Measurements from ENCODE around the gene ABL1. TPM values are rescaled to one million over a fixed set of nuclear protein-coding genes. Genes with fewer than 3 reads are reported as not detected.

Gene ABL1
- polyA plus RNA-seq, 1 of the 3 experiments (the other 2 are of a cell fraction): 24.6 TPM

DNA sequence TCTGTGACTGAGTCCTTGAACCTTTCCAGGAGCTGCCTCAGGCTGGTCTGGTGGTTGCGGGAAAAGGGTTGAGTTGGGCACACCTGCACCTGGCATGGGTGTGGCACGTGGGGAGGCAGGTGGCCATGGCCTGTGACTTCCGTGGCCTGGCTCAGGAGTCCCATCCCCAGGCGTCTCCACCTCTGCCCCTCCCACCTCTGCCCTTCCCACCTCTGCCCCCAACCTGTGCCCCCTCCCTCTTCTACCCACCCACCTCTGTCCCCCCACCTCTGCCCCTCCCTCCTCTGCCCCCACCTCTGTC is 63.4 kb downstream of the ABL1 start:
- 23% methylated on average over 2 of the region's 4 CpGs for WGBS (ENCODE audit: low lambda C conversion rate)
- H4K20me1 ChIP-seq (ENCODE audit: insufficient read depth): peaks cover 12% of the 10 kb centered on the region; the same call in 1 of the 2 replicates
- H3K4me3 ChIP-seq (ENCODE audit: low read depth in 2 of 2, low read length in 1 of 2): no peak overlapping the region
- H3F3A ChIP-seq (replicated peaks; ENCODE audit: insufficient read depth): no peaks in the 10 kb centered on the region
- H3K27me3 ChIP-seq (ENCODE audit: insufficient read depth): no peaks in the 10 kb centered on the region
- no peak overlapping the region for H3K9ac ChIP-seq
- H2AFZ ChIP-seq (ENCODE audit: low read depth): no peak overlapping the region
- peaks cover 0 to 3% of the 10 kb centered on the region in 2 experiments; a peak in 1 of 4 replicates for H3K4me1 ChIP-seq (ENCODE audit: control insufficient read depth in 1 of 2, insufficient read depth in 2 of 2, low read depth in 1 of 2, low read length in 1 of 2)
- CTCF ChIA-PET: interaction anchor here (1.0 to 1.2 kb wide), 4 partner anchors 28 to 43 kb away, joined by 3 to 4 read pairs (median 4); no protein-coding TSS in a partner anchor
- H3K27ac ChIP-seq (ENCODE audit: low read depth in 2 of 2, low read length in 1 of 2): no peak overlapping the region
- H3K36me3 ChIP-seq (replicated peaks in 1 of 2; ENCODE audit: control insufficient read depth in 1 of 2, insufficient read depth in 2 of 2, low read length in 1 of 2): peaks cover under 1 to 9% of the 10 kb centered on the region in 2 experiments
- no peak overlapping the region for H3K4me2 ChIP-seq
- no peaks in the 10 kb centered on the region for H3K79me2 ChIP-seq (ENCODE audit: insufficient read depth)
- POLR2A ChIA-PET: no interaction called here
- no peak for DNase-seq
- TF ChIP-seq NFIC (IDR thresholded peaks at IDR 0.05; ENCODE audit: borderline replicate concordance): no peak
- TF ChIP-seq TEAD4 (IDR thresholded peaks at IDR 0.05; ENCODE audit: borderline replicate concordance, insufficient read depth): no peak
- H3K9me3 ChIP-seq: no peaks in the 10 kb centered on the region
- H3K9me2 ChIP-seq: no peaks in the 10 kb centered on the region

DNA sequence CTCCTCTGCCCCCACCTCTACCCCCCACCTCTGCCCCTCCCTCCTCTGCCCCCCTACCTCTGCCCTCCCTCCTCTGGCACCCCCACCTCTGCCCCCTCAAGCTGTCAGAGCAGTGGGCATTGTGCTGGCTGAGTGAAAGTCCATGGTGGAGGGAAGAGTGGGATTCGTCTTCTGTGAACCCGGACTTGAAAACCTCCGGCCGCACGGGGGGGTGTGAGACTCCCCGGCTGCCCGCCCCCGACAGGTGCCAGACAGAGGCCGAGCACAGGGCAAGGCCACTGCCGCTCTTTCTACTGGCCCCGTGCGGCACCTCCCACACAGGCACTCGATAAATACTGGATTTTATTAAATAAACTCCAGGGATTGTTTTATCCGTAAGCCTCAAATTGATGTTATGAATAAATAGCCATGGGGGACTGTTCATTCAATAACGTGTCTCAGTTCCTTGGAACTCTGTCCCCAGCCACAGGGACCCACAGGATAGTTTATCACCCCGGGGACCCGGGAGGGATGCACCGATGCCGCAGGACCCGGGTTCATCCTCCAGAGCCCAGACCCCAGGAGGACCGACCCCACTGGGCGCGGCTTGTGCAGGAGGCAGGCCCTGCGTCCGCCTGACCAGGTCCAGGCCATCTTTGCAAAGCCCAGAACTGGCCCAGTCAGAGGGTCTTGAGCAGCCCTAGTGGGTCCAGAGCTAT is 64.1 kb downstream of the ABL1 start:
- Histone ChIP-seq H3K27me3 (ENCODE audit: insufficient read depth) (no peaks in the 10 kb centered on the region), H3K9me2 (no peaks in the 10 kb centered on the region), H3K9me3 (no peaks in the 10 kb centered on the region), H3F3A (replicated peaks; ENCODE audit: insufficient read depth) (no peaks in the 10 kb centered on the region), H3K36me3 (replicated peaks in 1 of 2; ENCODE audit: control insufficient read depth in 1 of 2, insufficient read depth in 2 of 2, low read length in 1 of 2) (peaks cover 0 to 3% of the 10 kb centered on the region in 2 experiments), H3K4me2 (no peak overlapping the region), H2AFZ (ENCODE audit: low read depth) (no peak overlapping the region), H3K27ac (ENCODE audit: low read depth in 2 of 2, low read length in 1 of 2) (no peak overlapping the region), H3K9ac (no peak overlapping the region), H4K20me1 (ENCODE audit: insufficient read depth) (0 out of 2 replicates have a peak, but pooled peaks cover 7% of the 10 kb centered on the region), H3K79me2 (ENCODE audit: insufficient read depth) (no peaks in the 10 kb centered on the region), H3K4me3 (ENCODE audit: low read depth in 2 of 2, low read length in 1 of 2) (no peak overlapping the region), H3K4me1 (ENCODE audit: control insufficient read depth in 1 of 2, insufficient read depth in 2 of 2, low read depth in 1 of 2, low read length in 1 of 2) (peaks cover 0 to 3% of the 10 kb centered on the region in 2 experiments; a peak in 1 of 4 replicates)
- no peak for DNase-seq
- WGBS (ENCODE audit: low lambda C conversion rate): 31% methylated on average over 15 of the region's 25 CpGs
- TF ChIP-seq, protein P1, sequence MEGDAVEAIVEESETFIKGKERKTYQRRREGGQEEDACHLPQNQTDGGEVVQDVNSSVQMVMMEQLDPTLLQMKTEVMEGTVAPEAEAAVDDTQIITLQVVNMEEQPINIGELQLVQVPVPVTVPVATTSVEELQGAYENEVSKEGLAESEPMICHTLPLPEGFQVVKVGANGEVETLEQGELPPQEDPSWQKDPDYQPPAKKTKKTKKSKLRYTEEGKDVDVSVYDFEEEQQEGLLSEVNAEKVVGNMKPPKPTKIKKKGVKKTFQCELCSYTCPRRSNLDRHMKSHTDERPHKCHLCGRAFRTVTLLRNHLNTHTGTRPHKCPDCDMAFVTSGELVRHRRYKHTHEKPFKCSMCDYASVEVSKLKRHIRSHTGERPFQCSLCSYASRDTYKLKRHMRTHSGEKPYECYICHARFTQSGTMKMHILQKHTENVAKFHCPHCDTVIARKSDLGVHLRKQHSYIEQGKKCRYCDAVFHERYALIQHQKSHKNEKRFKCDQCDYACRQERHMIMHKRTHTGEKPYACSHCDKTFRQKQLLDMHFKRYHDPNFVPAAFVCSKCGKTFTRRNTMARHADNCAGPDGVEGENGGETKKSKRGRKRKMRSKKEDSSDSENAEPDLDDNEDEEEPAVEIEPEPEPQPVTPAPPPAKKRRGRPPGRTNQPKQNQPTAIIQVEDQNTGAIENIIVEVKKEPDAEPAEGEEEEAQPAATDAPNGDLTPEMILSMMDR (IDR thresholded peaks at IDR 0.05): no peak
- TF ChIP-seq TAF1 (IDR thresholded peaks at IDR 0.05; ENCODE audit: borderline replicate concordance, low read depth, low read length) (no peak), NFIC (IDR thresholded peaks at IDR 0.05; ENCODE audit: borderline replicate concordance) (no peak)
- TF ChIP-seq, protein P2, sequence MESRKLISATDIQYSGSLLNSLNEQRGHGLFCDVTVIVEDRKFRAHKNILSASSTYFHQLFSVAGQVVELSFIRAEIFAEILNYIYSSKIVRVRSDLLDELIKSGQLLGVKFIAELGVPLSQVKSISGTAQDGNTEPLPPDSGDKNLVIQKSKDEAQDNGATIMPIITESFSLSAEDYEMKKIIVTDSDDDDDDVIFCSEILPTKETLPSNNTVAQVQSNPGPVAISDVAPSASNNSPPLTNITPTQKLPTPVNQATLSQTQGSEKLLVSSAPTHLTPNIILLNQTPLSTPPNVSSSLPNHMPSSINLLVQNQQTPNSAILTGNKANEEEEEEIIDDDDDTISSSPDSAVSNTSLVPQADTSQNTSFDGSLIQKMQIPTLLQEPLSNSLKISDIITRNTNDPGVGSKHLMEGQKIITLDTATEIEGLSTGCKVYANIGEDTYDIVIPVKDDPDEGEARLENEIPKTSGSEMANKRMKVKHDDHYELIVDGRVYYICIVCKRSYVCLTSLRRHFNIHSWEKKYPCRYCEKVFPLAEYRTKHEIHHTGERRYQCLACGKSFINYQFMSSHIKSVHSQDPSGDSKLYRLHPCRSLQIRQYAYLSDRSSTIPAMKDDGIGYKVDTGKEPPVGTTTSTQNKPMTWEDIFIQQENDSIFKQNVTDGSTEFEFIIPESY (IDR thresholded peaks at IDR 0.05; ENCODE audit: borderline replicate concordance, low read depth): no peak
- POLR2A ChIA-PET: no interaction called here
- CTCF ChIA-PET: interaction anchor here (1.1 to 2.0 kb wide), 3 partner anchors 32 to 99 kb away, joined by 3 to 7 read pairs (median 4); no protein-coding TSS in a partner anchor

Measured in SK-N-SH (cell line).